ENCODE data around the gene PPP1R9B.

Gene PPP1R9B

DNA sequence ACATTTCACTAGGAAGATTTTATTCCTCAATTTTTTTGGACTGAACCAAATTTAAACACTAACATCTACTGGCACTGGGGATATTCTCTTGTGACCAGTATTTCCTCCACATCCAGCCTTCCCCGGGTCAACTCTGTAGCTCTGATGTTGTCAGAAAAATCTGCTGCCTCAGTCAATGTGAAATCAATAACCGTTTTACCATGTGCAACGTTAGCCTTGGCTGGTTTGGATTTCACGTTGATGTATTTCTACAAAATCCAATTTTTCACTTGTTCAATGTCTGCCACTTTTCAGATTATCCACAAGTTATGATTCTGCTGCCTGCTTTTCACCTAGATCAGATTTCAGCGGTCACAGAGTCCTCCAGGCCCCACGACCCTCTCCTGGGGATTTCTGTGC lies 22.5 kb upstream of the PPP1R9B start:
- no peaks in the 10 kb centered on the region for H3K27me3 ChIP-seq (replicated peaks)
- TF ChIP-seq, protein P1, sequence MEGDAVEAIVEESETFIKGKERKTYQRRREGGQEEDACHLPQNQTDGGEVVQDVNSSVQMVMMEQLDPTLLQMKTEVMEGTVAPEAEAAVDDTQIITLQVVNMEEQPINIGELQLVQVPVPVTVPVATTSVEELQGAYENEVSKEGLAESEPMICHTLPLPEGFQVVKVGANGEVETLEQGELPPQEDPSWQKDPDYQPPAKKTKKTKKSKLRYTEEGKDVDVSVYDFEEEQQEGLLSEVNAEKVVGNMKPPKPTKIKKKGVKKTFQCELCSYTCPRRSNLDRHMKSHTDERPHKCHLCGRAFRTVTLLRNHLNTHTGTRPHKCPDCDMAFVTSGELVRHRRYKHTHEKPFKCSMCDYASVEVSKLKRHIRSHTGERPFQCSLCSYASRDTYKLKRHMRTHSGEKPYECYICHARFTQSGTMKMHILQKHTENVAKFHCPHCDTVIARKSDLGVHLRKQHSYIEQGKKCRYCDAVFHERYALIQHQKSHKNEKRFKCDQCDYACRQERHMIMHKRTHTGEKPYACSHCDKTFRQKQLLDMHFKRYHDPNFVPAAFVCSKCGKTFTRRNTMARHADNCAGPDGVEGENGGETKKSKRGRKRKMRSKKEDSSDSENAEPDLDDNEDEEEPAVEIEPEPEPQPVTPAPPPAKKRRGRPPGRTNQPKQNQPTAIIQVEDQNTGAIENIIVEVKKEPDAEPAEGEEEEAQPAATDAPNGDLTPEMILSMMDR (IDR thresholded peaks at IDR 0.05; ENCODE audit: low read depth, low read length, missing control alignments), result no peak
- no peak for DNase-seq
- H3K27ac ChIP-seq, result peak overlapping the region; percentile 91
- H3K4me3 ChIP-seq (ENCODE audit: low read depth, low read length), result no peak overlapping the region
- no peaks in the 10 kb centered on the region for H3K36me3 ChIP-seq (replicated peaks)
- in situ Hi-C loops (cut with HindIII; ENCODE audit: low pct_ligation_motif_present, low sequenced_read_pairs), result no loop called here

- no peaks in the 10 kb centered on the region for H3K36me3 ChIP-seq (replicated peaks)
- no peaks in the 10 kb centered on the region for H3K27me3 ChIP-seq (replicated peaks)
- DNase-seq, result no peak
- no peak overlapping the region for H3K4me3 ChIP-seq (ENCODE audit: low read depth, low read length)
- no peak overlapping the region for H3K27ac ChIP-seq
- TF ChIP-seq, protein P1 (IDR thresholded peaks at IDR 0.05; ENCODE audit: low read depth, low read length, missing control alignments), result no peak
- in situ Hi-C loops (cut with HindIII; ENCODE audit: low pct_ligation_motif_present, low sequenced_read_pairs), result no loop called here
Measured at GRCh38 chr17:50172130-50172529, 21.7 kb upstream of the PPP1R9B start.

- no peak for DNase-seq
- Histone ChIP-seq H3K36me3 (replicated peaks) (no peaks in the 10 kb centered on the region), H3K27ac (no peak overlapping the region), H3K4me3 (ENCODE audit: low read depth, low read length) (no peak overlapping the region), H3K27me3 (replicated peaks) (no peaks in the 10 kb centered on the region)
- in situ Hi-C loops (cut with HindIII; ENCODE audit: low pct_ligation_motif_present, low sequenced_read_pairs), result no loop called here
- TF ChIP-seq, protein P1 (IDR thresholded peaks at IDR 0.05; ENCODE audit: low read depth, low read length, missing control alignments), result no peak
Measured at GRCh38 chr17:50171371-50172071, 21.0 kb upstream of the PPP1R9B start.

GRCh38 chr17:50170662-50171370 lies 20.3 kb upstream of the PPP1R9B start:
- Histone ChIP-seq H3K27ac (no peak overlapping the region), H3K36me3 (replicated peaks) (no peaks in the 10 kb centered on the region), H3K27me3 (replicated peaks) (no peaks in the 10 kb centered on the region), H3K4me3 (ENCODE audit: low read depth, low read length) (no peak overlapping the region)
- in situ Hi-C loops (cut with HindIII; ENCODE audit: low pct_ligation_motif_present, low sequenced_read_pairs), result no loop called here
- DNase-seq, result no peak
- TF ChIP-seq, protein P1 (IDR thresholded peaks at IDR 0.05; ENCODE audit: low read depth, low read length, missing control alignments), result no peak

GRCh38 chr17:50169881-50170459 lies 19.5 kb upstream of the PPP1R9B start:
- no peak overlapping the region for H3K4me3 ChIP-seq (ENCODE audit: low read depth, low read length)
- no peaks in the 10 kb centered on the region for H3K36me3 ChIP-seq (replicated peaks)
- no peak for DNase-seq
- H3K27ac ChIP-seq, result no peak overlapping the region
- in situ Hi-C loops (cut with HindIII; ENCODE audit: low pct_ligation_motif_present, low sequenced_read_pairs), result no loop called here
- H3K27me3 ChIP-seq (replicated peaks), result no peaks in the 10 kb centered on the region
- TF ChIP-seq, protein P1 (IDR thresholded peaks at IDR 0.05; ENCODE audit: low read depth, low read length, missing control alignments), result no peak

Data from brain microvascular endothelial cell (primary cell).